Fibroblast of lung (primary cell): Measurements from ENCODE around the gene ZNF385B. TPM values are rescaled to one million over a fixed set of nuclear protein-coding genes. Genes with fewer than 3 reads are reported as not detected.

Experiments
- DNase-seq, 2 donors: peaks; one replicate each; pipeline versions ENCODE4 v3.0.0 to v3.0.0-alpha.2; 2010; ENCODE audit warnings: low read depth in 2 of 2
- H2AFZ ChIP-seq: 2 replicates; pipeline ENCODE4 v1.5.1; 2012; ENCODE audit warnings: low read length, control low read depth, inconsistent platforms
- H3K27ac ChIP-seq: 2 replicates; pipeline ENCODE4 v1.5.1; 2011; ENCODE audit warnings: low read length, control low read depth; ENCODE audit not compliant: insufficient read depth
- H3K27me3 ChIP-seq: 2 replicates; pipeline ENCODE4 v1.5.1; 2011; ENCODE audit warnings: mild to moderate bottlenecking, low read length; ENCODE audit not compliant: control insufficient read depth, insufficient read depth
- H3K36me3 ChIP-seq: 2 replicates; pipeline ENCODE4 v1.5.1; 2011; ENCODE audit warnings: low read length; ENCODE audit not compliant: control insufficient read depth, insufficient read depth
- H3K4me1 ChIP-seq: 2 replicates; pipeline ENCODE4 v1.5.1; 2011; ENCODE audit warnings: low read length; ENCODE audit not compliant: control insufficient read depth, insufficient read depth; ENCODE audit errors: extremely low read depth
- H3K4me2 ChIP-seq: 2 replicates; pipeline ENCODE4 v1.5.1; 2011; ENCODE audit warnings: low read length, control low read depth; ENCODE audit not compliant: insufficient read depth; ENCODE audit errors: extremely low read depth
- H3K4me3 ChIP-seq, 4 experiments: fragments of 200-600 bp in 1 of 4; sonication (generic) in 1 of 4; replicated peaks in 1 of 4; 2 replicates each; pipeline ENCODE4 v1.5.1; 2011 to 2016; ENCODE audit warnings: low read length in 4 of 4, low read depth in 3 of 4, mild to moderate bottlenecking in 3 of 4, control low read depth in 2 of 4, inconsistent platforms in 1 of 4, mixed read lengths in 1 of 4; ENCODE audit not compliant: insufficient read depth in 1 of 4; ENCODE audit errors: control extremely low read depth in 1 of 4
- H3K79me2 ChIP-seq: 2 replicates; pipeline ENCODE4 v1.5.1; 2012; ENCODE audit warnings: mild to moderate bottlenecking, low read length, inconsistent platforms; ENCODE audit not compliant: control insufficient read depth, insufficient read depth
- H3K9ac ChIP-seq: 2 replicates; pipeline ENCODE4 v1.5.1; 2011; ENCODE audit warnings: mild to moderate bottlenecking, low read length, control low read depth; ENCODE audit not compliant: insufficient read depth
- H3K9me3 ChIP-seq: 2 replicates; pipeline ENCODE4 v1.5.1; 2012; ENCODE audit warnings: low read depth, low read length; ENCODE audit not compliant: control insufficient read depth, insufficient read depth
- H4K20me1 ChIP-seq: 2 replicates; pipeline ENCODE4 v1.5.1; 2011; ENCODE audit warnings: low read length; ENCODE audit not compliant: control insufficient read depth, insufficient read depth; ENCODE audit errors: extremely low read depth
- EZH2 ChIP-seq: IDR thresholded peaks from 2 replicates; pipeline ENCODE4 v1.5.1; 2012; ENCODE audit warnings: low read length, control low read depth, mild to moderate bottlenecking; ENCODE audit errors: missing control alignments
- polyA plus RNA-seq, 2 donors: library from polyadenylated mRNA; depleted of rRNA in 1 of 2; stranded (reverse) in 1 of 2; unstranded in 1 of 2; fragments of >200 nt; gene quantifications; 2 replicates each; pipeline ENCODE4 v1.2.1, GENCODE V29; 2011 to 2012; ENCODE audit warnings: missing spikeins in 1 of 2
- total RNA-seq: library from RNA; depleted of rRNA; stranded (reverse); fragments of >200 nt; gene quantifications from 2 replicates; pipeline ENCODE4 v1.2.1, GENCODE V29; 2014
- TF ChIP-seq, protein P1 (sequence below), 2 donors: IDR thresholded peaks in 1 of 2; conservative IDR thresholded peaks in 1 of 2; 1 replicate in 1 of 2; 2 replicates in 1 of 2; pipeline ENCODE4 v1.5.1; 2011 to 2012; ENCODE audit warnings: low read length in 2 of 2, control low read depth in 1 of 2, inconsistent platforms in 1 of 2, low read depth in 1 of 2, mild to moderate bottlenecking in 1 of 2

The ZNF385B gene
- total and polyA plus RNA-seq, 2 donors (not counting 1 experiment from before 2014, with no cell fraction given) = 0.06 TPM; not detected in 1

DNA sequence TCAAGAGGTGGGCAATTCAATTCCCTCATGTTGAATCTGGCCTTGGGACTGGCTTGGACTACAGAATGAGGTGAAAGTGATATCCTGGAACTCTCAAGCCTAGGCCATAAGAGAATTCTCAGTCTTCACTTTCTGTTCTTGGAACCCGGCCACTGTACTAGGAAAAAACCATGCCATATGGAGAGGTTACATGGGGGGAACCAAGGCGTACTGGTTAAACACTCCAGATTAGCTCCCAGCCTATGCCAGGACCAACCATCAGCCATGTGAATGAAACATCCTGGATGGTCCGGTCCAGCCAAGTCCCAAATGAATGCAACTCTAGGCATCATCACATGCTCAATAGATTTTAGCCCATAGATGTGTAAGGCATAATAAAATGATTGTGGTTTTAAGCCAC is 56.4 kb downstream of the ZNF385B start:
- no peak overlapping the region for H2AFZ ChIP-seq
- H4K20me1 ChIP-seq = no peaks in the 10 kb centered on the region
- H3K4me3 ChIP-seq = no peak overlapping the region
- H3K4me2 ChIP-seq = no peak overlapping the region
- H3K9ac ChIP-seq = no peak overlapping the region
- DNase-seq = no peak
- no peaks in the 10 kb centered on the region for H3K9me3 ChIP-seq
- no peaks in the 10 kb centered on the region for H3K27me3 ChIP-seq
- no peaks in the 10 kb centered on the region for H3K36me3 ChIP-seq
- no peak for TF ChIP-seq EZH2
- TF ChIP-seq, protein P1, sequence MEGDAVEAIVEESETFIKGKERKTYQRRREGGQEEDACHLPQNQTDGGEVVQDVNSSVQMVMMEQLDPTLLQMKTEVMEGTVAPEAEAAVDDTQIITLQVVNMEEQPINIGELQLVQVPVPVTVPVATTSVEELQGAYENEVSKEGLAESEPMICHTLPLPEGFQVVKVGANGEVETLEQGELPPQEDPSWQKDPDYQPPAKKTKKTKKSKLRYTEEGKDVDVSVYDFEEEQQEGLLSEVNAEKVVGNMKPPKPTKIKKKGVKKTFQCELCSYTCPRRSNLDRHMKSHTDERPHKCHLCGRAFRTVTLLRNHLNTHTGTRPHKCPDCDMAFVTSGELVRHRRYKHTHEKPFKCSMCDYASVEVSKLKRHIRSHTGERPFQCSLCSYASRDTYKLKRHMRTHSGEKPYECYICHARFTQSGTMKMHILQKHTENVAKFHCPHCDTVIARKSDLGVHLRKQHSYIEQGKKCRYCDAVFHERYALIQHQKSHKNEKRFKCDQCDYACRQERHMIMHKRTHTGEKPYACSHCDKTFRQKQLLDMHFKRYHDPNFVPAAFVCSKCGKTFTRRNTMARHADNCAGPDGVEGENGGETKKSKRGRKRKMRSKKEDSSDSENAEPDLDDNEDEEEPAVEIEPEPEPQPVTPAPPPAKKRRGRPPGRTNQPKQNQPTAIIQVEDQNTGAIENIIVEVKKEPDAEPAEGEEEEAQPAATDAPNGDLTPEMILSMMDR (conservative IDR thresholded peaks at IDR 0.05 in 1 of 2, IDR thresholded peaks at IDR 0.05 in 1 of 2; ENCODE audit: low read depth in 1 of 2, low read length in 2 of 2) = no peak
- H3K4me1 ChIP-seq = no peaks in the 10 kb centered on the region
- H3K79me2 ChIP-seq = no peaks in the 10 kb centered on the region
- H3K27ac ChIP-seq = no peak overlapping the region

DNA sequence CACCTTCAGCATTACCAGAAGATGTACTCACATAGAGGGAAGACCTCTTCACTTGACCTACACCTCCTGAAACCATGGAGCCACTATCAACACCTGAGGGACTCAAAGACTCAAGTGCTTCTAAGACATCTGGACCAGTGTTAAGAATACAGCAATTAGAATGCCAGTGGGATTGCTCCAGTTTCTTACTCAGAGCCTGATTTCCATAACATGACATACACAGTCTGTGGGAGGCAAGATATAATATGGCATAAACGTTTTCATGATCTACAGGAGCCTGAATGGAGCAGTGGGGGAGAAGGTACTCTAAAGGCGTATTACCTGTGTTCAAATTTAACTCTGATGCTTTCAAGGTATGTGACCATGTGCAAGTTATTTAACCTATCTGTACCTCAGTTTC is 57.2 kb downstream of the ZNF385B start:
- Histone ChIP-seq H3K27me3 (no peaks in the 10 kb centered on the region), H3K4me3 (no peak overlapping the region), H3K27ac (no peak overlapping the region), H3K36me3 (no peaks in the 10 kb centered on the region), H3K4me1 (no peaks in the 10 kb centered on the region), H4K20me1 (no peaks in the 10 kb centered on the region), H3K4me2 (no peak overlapping the region), H3K79me2 (no peaks in the 10 kb centered on the region), H2AFZ (no peak overlapping the region), H3K9ac (no peak overlapping the region), H3K9me3 (no peaks in the 10 kb centered on the region)
- no peak for TF ChIP-seq EZH2
- DNase-seq = no peak

DNA sequence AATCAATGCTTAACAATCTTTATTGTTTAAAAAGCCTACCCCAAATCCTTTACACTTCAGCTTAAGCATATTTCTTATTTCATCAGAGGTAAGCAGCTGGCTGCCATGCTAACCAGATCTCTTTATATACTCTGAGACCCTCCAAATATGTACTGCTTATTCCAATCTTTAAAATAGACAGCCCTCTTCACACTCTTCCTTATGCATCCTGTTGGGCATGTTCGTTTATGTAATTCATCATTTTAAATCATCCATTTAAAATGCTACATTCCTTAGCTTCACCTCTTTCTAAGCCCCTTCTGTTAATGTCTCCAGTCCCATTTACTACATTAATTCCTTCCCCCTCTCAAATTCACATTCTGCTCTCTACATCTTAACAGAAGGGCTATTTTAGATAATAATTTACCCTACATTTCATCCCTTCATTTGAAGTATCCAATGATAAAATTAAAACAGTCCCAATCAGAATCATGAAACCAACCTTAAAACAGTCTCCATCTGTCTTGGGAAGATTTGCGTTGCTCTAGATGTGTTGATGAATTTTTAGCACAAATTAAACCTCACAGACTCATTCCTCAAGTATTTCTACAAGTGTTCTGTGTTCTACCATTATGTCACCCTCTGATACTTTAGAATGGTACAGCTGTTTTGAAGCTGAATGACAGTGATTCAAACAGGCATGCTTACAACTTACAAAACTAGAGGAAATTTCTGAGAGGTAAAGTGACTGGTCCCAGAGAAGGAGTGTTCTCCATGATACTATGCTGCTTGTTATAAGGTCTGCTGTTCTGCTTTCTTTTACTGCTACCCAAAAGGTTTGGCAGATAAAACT is 59.1 kb downstream of the ZNF385B start:
- no peak for TF ChIP-seq EZH2
- TF ChIP-seq, protein P1 (conservative IDR thresholded peaks at IDR 0.05 in 1 of 2, IDR thresholded peaks at IDR 0.05 in 1 of 2; ENCODE audit: low read depth in 1 of 2, low read length in 2 of 2) = no peak
- DNase-seq = no peak

More for the DNA sequence above, 59.1 kb downstream of the ZNF385B start:
- H3K4me2 ChIP-seq = no peak overlapping the region
- no peak overlapping the region for H3K4me3 ChIP-seq
- no peaks in the 10 kb centered on the region for H3K27me3 ChIP-seq
- H3K36me3 ChIP-seq = no peaks in the 10 kb centered on the region
- H3K9ac ChIP-seq = no peak overlapping the region
- H3K4me1 ChIP-seq = no peaks in the 10 kb centered on the region
- H3K27ac ChIP-seq = no peak overlapping the region
- H3K79me2 ChIP-seq = no peaks in the 10 kb centered on the region
- H3K9me3 ChIP-seq = no peaks in the 10 kb centered on the region
- H4K20me1 ChIP-seq = no peaks in the 10 kb centered on the region
- H2AFZ ChIP-seq = no peak overlapping the region
